Stimulated activated CD4-positive, alpha-beta T cell treated with anti-CD3 and anti-CD28 coated beads, Interleukin-2, amount 100 ng/mL, for 24 hours (primary cell): ENCODE measurements around the gene TSPAN7.
A peak's percentile ranks its signal among the peaks of the same experiment; 100 is the strongest.

Source experiments
- DNase-seq, 2 donors: peaks; one replicate each; pipeline ENCODE4 v3.0.0-alpha.2; 2020

TSPAN7 gene, protein sequence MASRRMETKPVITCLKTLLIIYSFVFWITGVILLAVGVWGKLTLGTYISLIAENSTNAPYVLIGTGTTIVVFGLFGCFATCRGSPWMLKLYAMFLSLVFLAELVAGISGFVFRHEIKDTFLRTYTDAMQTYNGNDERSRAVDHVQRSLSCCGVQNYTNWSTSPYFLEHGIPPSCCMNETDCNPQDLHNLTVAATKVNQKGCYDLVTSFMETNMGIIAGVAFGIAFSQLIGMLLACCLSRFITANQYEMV

GRCh38 chrX:38561126-38561868, at the start of gene TSPAN7:
TSS of gene TSPAN7 (plus strand) at chrX:38561542. CDS start at chrX:38561547, 5 bp downstream.
- peak; percentile 79 to 83 for DNase-seq

DNA sequence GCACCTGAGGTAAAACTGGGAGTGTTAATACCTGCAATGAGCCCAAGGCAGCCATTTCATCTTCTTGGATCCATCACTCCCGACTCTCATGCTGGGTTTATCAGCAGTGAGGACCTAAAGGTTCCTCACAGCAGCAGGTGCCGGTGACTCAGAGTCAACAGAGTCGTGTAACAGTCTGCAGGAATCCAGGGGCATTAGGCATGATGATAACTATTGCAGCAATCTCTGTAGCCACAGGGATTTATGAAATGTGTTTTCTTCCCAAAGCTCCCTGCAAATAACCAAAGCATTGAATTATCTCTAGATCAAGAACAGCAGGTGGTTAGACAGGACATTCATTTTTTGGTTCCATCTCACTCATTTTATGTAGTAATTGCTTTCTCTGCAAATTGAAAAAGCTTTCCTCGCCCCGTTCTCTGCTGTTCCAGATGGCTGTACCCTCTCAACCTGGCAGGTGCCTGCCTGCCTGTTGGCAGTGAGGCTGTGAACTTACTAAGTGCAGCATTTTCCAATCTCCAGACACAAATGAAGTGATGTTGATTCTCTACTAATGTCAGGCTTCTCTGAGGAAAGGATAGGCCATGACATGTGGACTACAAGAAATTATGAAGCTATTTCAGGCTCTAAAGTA, 48.1 kb upstream of the TSPAN7 start:
- no peak for DNase-seq

DNA sequence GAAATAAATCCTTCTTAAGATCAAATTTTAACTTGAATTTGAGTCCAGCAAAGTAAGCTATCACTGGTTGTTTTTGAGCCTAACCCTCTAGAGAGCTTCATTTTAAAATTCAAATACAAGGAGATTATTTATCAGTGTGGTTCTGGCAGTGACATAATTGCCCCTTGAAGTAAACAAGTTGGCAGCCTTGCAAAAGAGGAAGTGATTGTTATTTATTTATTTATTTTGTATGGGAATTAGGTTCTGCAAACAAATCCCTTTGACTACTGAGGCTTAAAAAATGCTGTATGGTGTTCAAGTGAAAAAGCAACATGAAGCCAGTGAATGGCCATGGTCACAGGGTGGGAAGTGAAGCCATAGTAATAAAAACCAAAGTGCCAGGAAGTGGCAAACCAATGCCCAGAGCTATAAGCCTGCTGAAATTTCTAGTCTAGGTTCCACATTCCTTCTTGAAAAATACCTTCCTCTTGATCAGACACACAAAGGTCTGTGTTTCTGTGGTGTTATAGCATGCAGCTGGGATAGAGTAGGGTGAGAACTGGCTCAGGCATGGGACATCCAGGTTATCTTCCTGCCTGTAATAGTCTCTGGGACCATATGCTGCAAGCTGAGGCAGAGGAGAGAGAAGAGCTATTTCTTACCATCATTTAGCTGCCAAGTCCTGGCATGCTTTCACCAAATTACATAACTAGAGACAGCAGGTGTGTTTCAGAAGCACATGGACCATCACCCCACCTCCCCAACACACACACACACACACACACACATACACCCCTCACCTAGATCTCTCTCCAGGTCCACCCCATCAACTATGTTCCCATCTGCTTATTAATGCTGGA, 47.1 kb upstream of the TSPAN7 start:
- no peak for DNase-seq

DNA sequence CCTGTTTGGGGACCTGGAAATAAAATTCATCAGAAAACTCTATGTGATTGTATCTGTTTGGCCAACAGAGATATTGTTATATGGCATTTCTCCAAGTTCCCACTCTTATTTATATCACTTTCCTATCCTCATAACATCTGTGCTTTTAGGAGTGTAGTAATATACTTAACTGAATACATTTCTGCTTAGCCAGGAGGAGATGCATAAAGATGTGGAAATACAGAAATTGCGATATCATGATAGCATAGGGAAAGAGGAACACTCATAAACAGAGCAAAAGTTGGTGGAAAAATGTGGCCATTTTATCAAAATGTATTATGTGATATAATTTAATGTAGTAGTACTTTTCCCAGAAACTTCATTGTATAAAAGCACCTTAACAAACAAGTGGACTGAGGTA, 46.1 kb upstream of the TSPAN7 start:
- no peak for DNase-seq

DNA sequence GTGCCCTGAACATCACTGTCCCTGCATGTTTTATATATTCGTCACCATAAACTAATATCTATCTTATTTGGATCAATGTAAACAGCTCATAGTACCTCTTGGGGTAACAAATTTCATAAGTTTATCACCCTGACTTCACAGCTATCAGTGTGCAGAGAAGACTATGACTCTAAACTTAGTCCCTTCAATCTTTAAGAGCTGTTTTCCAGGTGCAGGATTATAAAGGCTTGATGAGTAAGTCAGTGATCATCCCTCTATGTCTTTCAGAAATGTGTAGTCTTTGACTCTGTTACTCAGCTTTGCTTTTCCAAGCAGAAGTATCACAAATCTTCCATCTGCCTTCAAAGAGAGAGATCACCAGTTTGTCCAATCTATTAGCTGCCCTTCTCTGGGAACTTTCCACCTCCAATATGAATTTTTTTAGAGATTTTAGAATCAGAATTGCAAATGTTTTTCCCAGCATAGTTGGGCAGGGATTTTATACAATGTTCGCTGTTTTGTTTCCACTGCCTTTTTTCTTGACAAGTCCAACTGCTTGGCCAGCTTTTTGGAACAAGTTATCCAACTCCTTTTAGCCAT, 45.1 kb upstream of the TSPAN7 start:
- DNase-seq: no peak

DNA sequence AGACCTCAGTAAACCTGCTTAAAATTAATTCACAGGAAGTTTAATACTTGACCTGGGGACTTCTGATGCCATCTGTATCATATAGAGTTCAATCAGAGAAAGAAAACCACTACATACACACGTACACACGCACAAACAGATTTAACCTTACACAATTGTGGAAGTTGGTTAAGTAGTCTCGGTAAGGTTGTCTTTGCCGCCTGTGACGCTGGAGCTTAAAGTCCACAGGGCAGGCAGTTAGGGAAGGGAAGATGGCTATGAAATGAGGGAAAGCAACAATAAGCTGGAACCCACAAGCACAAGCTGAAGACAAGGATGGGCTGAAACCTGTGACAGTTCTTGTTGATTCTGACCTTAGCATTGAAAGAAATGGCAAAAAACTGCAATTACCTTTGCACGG, 41.7 kb upstream of the TSPAN7 start:
- DNase-seq: no peak

DNA sequence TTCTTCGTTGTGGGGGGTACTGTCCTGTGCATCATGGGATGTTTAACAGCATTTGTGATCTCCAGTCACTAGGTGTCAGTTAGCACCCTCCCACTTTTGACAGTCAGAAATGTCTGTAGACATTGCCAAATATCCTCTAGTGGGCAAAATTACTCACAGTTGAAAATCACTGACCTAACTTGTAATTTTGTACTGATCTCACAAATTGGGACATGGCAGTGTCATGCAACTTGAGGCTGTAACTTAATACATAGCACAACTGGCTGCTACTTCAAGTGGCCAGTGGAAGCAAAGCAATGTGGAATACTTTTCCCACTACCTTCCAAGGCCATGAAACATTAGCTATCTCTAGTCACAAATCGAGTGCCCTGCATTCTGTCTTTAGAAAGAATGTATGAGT, 23.2 kb upstream of the TSPAN7 start:
- DNase-seq: no peak

GRCh38 chrX:38539748-38540147, 21.6 kb upstream of the TSPAN7 start:
- no peak for DNase-seq

GRCh38 chrX:38548508-38548907, 12.8 kb upstream of the TSPAN7 start:
- DNase-seq: no peak

DNA sequence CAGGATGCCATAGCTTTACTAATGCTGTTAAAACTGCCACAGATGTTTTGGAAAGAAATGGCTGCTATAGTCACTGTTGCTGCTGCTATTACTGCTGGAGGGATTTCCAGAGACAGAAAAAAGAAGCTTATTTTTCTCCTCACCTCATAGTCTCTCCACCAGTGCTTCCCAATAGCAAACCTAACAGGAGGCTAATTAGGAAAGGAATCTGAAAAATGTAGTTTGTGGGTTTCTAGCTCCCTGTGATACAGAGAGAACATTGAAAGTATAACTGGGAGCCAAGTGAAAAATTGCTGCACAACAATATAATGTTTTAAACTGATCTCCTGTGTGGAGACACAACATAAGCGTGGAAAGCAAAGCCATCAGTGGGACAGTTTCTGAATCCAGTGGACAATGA, 8.6 kb upstream of the TSPAN7 start:
- DNase-seq: no peak

- no peak for DNase-seq
These were observed 2.7 kb upstream of the TSPAN7 start for GRCh38 chrX:38558686-38559085.

- no peak for DNase-seq
These were observed 591 bp upstream of the TSPAN7 start for GRCh38 chrX:38560776-38561125.

DNA sequence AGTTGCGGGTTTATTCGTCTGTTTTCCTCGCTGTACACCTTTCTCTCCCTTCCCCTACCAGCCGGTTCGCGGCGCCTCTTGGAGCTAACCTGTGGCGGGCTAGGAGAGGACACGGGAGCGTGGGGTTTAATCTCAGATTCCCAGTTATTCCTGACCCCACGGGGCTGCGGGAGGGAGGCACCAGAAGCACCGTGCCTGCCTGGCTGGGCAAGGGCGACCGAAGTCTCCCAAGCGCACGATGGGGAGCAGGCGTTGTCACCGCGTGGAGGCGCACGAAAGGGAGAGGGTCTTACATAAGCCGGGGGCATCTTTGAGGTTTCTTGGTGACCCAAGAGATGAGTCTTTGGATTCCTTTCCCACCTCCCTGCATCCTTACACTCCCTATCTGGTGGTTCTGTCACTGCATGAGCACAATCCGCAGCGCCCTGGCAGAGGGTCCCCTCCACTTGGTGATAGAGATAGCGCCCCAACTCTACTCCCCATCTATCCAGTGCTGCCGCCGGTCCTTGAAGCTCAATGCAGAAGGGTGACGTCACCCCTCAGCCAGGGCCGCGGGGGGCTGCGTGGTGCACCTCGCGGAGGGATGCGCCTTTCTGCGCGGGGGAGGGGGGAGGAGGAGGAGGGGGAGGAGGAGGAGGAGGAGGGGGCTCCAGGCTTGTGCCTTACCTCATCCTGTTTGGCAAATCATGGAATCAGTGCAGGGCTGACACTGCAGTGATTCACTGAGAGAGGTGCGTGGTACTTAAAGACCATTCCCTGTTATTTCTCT, 793 bp downstream of the TSPAN7 start:
- peak; percentile 5 to 13 for DNase-seq

- no peak for DNase-seq
These were observed 1.7 kb downstream of the TSPAN7 start for GRCh38 chrX:38563030-38563429.

- DNase-seq: no peak
These were observed 9.1 kb downstream of the TSPAN7 start for GRCh38 chrX:38570396-38570795.

GRCh38 chrX:38571058-38571457, 9.7 kb downstream of the TSPAN7 start:
- no peak for DNase-seq

DNA sequence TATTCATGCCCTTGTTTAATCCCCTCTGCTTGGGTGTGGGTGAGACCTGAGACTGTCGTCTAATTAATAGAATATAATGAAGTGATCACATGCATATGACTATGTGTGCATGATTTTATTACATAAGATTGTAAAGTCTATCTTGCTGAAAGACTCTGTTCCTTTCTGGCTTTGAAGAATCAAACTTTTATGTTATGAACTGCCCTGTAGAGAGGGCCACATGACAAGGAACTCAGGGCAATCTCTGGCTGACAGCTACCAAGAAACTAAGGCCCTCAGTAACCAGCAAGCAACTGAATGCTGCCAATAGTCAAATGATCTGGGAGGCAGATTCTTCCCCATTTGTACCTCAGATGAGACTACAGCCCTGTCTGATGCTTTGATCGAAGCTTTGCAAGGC, 13.5 kb downstream of the TSPAN7 start:
- no peak for DNase-seq

DNA sequence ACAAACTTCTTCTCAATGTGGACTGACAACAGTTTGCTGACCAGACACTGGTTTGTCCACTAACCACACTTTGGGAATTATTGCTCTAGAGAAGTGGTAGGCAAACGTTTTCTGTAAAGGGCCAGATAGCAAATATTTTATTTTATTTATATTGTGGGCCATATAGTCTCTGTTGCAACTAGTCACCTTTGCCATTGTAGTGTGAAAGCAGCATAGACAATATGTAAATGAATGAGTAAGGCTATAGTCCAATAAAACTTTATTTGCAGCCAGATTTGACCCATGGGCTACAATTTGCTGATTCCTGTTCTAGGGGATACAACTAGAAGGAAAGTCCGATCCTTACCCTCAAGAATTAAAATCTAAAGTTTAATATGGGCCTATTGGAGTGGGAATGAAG, 14.5 kb downstream of the TSPAN7 start:
- no peak for DNase-seq

GRCh38 chrX:38577738-38578137, 16.4 kb downstream of the TSPAN7 start:
- DNase-seq: no peak

DNA sequence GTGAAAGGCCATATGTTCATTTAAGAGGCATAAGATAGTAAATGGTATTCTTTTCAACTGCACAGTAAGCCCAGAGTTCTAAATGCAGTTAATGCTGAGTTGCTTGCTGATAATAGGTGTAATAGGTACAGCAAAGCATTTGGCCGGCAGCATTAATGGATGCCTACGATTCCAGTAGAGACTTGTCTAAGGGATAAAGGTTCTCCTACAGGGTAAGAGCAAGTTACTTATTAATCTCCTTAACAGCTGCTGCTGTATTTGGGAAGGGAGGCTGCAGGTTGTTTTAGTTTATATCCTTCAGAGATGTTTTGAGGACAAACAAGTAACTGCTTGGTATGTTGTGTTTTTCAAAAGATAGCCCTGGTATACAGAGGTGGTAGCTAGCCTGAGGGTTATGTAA, 16.8 kb downstream of the TSPAN7 start:
- DNase-seq: no peak

- DNase-seq: no peak
These were observed 21.8 kb downstream of the TSPAN7 start for GRCh38 chrX:38583181-38583580.

- DNase-seq: no peak
These were observed 33.1 kb downstream of the TSPAN7 start for GRCh38 chrX:38594434-38594833.
